Osteocyte (in vitro differentiated cells): Measurements from ENCODE around the gene SLC7A1. TPM values are rescaled to one million over a fixed set of nuclear protein-coding genes. Genes with fewer than 3 reads are reported as not detected.

Experiments used
- DNase-seq: peaks from one replicate; pipeline ENCODE4 v3.0.0; 2021; ENCODE audit warnings: mixed read lengths; ENCODE audit not compliant: unreplicated experiment; ENCODE audit errors: extremely low spot score
- H3K27ac Mint-ChIP-seq: one replicate; pipeline ENCODE4 v1.8.0; 2021; ENCODE audit warnings: mild to moderate bottlenecking, mixed read lengths; ENCODE audit not compliant: unreplicated experiment
- H3K27me3 Mint-ChIP-seq: one replicate; pipeline ENCODE4 v1.8.0; 2021; ENCODE audit warnings: mixed read lengths; ENCODE audit not compliant: unreplicated experiment
- H3K36me3 Mint-ChIP-seq: one replicate; pipeline ENCODE4 v1.8.0; 2021; ENCODE audit warnings: mixed read lengths; ENCODE audit not compliant: unreplicated experiment
- H3K4me1 Mint-ChIP-seq: one replicate; pipeline ENCODE4 v1.8.0; 2021; ENCODE audit warnings: mixed read lengths; ENCODE audit not compliant: unreplicated experiment
- H3K4me3 Mint-ChIP-seq: one replicate; pipeline ENCODE4 v1.8.0; 2021; ENCODE audit warnings: mild to moderate bottlenecking, moderate library complexity, mixed read lengths; ENCODE audit not compliant: unreplicated experiment
- H3K9me3 Mint-ChIP-seq: one replicate; pipeline ENCODE4 v1.8.0; 2021; ENCODE audit warnings: mixed read lengths; ENCODE audit not compliant: unreplicated experiment
- CTCF ChIP-seq: fragments of 200-600 bp; sonication (generic); IDR thresholded peaks from 2 replicates; pipeline ENCODE4 v1.5.0; 2021; ENCODE audit warnings: antibody characterized with exemption, mild to moderate bottlenecking, moderate library complexity
- total RNA-seq: library from RNA; stranded (reverse); gene quantifications from 2 replicates; pipeline ENCODE4 v1.2.1, GENCODE V29; 2021

The SLC7A1 gene
- total RNA-seq, 1 donor from 2014 or later: 84.0 TPM

- no peak overlapping the region for H3K4me3 Mint-ChIP-seq
- H3K27ac Mint-ChIP-seq: no peak overlapping the region
- H3K4me1 Mint-ChIP-seq: peaks cover 9% of the 10 kb centered on the region
- DNase-seq: no peak
- peaks cover 46% of the 10 kb centered on the region for H3K27me3 Mint-ChIP-seq
- H3K9me3 Mint-ChIP-seq: no peaks in the 10 kb centered on the region
- H3K36me3 Mint-ChIP-seq: no peaks in the 10 kb centered on the region
- TF ChIP-seq CTCF: no peak
These were observed 113.9 kb downstream of the SLC7A1 start for GRCh38 chr13:29481603-29482002.

DNA sequence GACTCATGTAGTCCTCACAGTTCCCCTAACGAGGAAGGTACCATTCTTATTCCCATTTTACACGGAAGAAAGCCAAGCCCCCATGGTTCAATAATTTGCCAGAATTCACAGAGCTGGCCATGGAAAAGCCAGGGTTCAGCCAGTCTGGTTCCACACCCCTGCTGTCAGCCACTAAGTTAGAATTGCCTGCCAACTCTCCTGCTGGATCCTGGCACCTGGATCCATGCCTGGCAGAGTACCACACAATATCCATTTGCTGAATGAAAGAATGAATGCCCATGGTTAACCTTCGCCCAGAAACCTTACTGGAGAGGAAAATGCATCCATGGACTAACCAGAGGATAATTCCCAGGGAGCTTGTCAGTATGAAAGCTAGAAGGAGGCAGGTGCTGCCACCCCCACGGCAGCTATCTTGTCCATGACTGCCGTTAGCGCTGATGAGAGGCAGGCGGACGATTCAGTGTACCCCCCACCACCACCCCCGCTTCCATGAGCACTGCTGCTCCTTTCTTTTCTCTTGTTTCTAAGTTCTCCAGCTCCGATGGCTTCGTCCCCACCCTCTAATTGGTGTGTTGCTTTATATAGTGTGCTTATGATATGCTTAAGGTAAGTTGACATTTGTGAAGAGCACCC is 114.5 kb downstream of the SLC7A1 start:
- Mint-ChIP-seq H3K27me3 (peaks cover 46% of the 10 kb centered on the region), H3K36me3 (no peaks in the 10 kb centered on the region), H3K4me1 (peaks cover 9% of the 10 kb centered on the region), H3K27ac (no peak overlapping the region), H3K4me3 (no peak overlapping the region), H3K9me3 (no peaks in the 10 kb centered on the region)
- no peak for DNase-seq
- TF ChIP-seq CTCF: no peak

- H3K4me3 Mint-ChIP-seq: no peak overlapping the region
- H3K4me1 Mint-ChIP-seq: peaks cover 9% of the 10 kb centered on the region
- no peak overlapping the region for H3K27ac Mint-ChIP-seq
- no peak for DNase-seq
- no peaks in the 10 kb centered on the region for H3K9me3 Mint-ChIP-seq
- no peak for TF ChIP-seq CTCF
- peaks cover 40% of the 10 kb centered on the region for H3K27me3 Mint-ChIP-seq
- no peaks in the 10 kb centered on the region for H3K36me3 Mint-ChIP-seq
These were observed 115.6 kb downstream of the SLC7A1 start for GRCh38 chr13:29479716-29480492.

DNA sequence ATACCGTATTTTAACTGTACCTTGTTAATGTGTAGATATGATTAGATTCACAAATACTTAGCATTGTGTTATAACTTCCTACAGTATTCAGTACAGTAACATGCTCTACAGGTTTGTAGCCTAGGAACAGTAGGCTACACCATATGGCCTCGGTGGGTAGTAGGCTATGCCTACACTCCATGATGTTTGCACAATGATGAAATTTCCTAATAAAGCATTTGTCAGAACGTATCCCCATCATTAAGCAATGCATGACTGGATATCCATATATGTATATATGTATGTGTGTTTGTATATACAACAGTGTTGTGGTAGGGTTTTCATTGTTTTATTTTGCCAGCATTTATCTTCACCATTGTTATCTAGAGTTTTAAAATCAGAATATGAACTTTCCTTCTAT is 119.4 kb downstream of the SLC7A1 start:
- no peak for TF ChIP-seq CTCF
- no peak overlapping the region for H3K4me3 Mint-ChIP-seq
- no peaks in the 10 kb centered on the region for H3K4me1 Mint-ChIP-seq
- no peaks in the 10 kb centered on the region for H3K36me3 Mint-ChIP-seq
- no peak overlapping the region for H3K27ac Mint-ChIP-seq
- H3K9me3 Mint-ChIP-seq: no peaks in the 10 kb centered on the region
- DNase-seq: no peak
- H3K27me3 Mint-ChIP-seq: peaks cover 40% of the 10 kb centered on the region

GRCh38 chr13:29474991-29475390 is 120.5 kb downstream of the SLC7A1 start:
- Mint-ChIP-seq H3K4me3 (no peak overlapping the region), H3K36me3 (no peaks in the 10 kb centered on the region), H3K4me1 (no peaks in the 10 kb centered on the region), H3K27ac (no peak overlapping the region), H3K9me3 (no peaks in the 10 kb centered on the region), H3K27me3 (peaks cover 40% of the 10 kb centered on the region)
- no peak for DNase-seq
- no peak for TF ChIP-seq CTCF
